ENCODE results near the gene SLC25A12.
A peak's percentile ranks its signal among the peaks of the same experiment; 100 is the strongest.
"Not testable (repeated sequence)": the region's sequence is repeated elsewhere in the genome, so short reads cannot be mapped to it uniquely, and the experiment has no call there.

Gene SLC25A12

DNA sequence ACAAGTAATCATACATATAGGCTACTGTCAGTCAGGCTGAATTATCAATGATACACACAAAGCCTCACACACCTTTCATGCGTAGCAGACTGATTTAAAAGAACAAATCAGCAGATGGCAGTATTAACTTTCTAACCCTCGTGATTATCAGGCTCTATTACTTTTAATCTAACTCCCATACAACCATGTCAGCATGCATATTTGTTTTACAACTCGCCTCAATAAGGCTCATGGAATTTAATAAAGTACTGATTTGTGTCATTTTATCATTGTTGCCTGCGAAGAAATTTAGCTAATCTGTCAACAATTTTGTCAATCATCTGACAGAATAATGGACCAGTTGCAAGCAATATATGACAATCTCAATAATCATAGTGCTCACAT, 82.8 kb downstream of the SLC25A12 start:
- Histone ChIP-seq H3K79me2 (ENCODE audit: insufficient read depth, low read length) (no peaks in the 10 kb centered on the region), H3K36me3 (ENCODE audit: insufficient read depth, low read length) (peaks cover 40% of the 10 kb centered on the region), H3K27ac (ENCODE audit: low read length) (no peak overlapping the region), H3K4me1 (ENCODE audit: insufficient read depth, low read length) (no peaks in the 10 kb centered on the region), H3K9me3 (ENCODE audit: insufficient read depth, low read length, severe bottlenecking) (no peaks in the 10 kb centered on the region), H2AFZ (ENCODE audit: low read depth, low read length) (no peak overlapping the region), H3K27me3 (ENCODE audit: insufficient read depth, low read length, poor library complexity) (no peaks in the 10 kb centered on the region), H3K4me3 (ENCODE audit: low read depth in 1 of 2, low read length in 2 of 2) (no peak overlapping the region), H4K20me1 (ENCODE audit: insufficient read depth, low read length) (no peaks in the 10 kb centered on the region), H3K4me2 (ENCODE audit: insufficient read depth, low read length) (no peak overlapping the region), H3K9ac (ENCODE audit: low read depth, low read length) (no peak overlapping the region)
- DNase-seq (no peak), ATAC-seq (ENCODE audit: insufficient read depth, low read depth) (peak; percentile 47; the same call in 1 of the 3 replicates)
- TF ChIP-seq, protein P1, sequence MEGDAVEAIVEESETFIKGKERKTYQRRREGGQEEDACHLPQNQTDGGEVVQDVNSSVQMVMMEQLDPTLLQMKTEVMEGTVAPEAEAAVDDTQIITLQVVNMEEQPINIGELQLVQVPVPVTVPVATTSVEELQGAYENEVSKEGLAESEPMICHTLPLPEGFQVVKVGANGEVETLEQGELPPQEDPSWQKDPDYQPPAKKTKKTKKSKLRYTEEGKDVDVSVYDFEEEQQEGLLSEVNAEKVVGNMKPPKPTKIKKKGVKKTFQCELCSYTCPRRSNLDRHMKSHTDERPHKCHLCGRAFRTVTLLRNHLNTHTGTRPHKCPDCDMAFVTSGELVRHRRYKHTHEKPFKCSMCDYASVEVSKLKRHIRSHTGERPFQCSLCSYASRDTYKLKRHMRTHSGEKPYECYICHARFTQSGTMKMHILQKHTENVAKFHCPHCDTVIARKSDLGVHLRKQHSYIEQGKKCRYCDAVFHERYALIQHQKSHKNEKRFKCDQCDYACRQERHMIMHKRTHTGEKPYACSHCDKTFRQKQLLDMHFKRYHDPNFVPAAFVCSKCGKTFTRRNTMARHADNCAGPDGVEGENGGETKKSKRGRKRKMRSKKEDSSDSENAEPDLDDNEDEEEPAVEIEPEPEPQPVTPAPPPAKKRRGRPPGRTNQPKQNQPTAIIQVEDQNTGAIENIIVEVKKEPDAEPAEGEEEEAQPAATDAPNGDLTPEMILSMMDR (IDR thresholded peaks at IDR 0.05; ENCODE audit: borderline replicate concordance, extremely low read depth, low read length, poor library complexity, severe bottlenecking) = peak; percentile 60
- no peak for TF ChIP-seq EZH2 (IDR thresholded peaks at IDR 0.05; ENCODE audit: borderline replicate concordance, low read depth, low read length, severe bottlenecking)

DNA sequence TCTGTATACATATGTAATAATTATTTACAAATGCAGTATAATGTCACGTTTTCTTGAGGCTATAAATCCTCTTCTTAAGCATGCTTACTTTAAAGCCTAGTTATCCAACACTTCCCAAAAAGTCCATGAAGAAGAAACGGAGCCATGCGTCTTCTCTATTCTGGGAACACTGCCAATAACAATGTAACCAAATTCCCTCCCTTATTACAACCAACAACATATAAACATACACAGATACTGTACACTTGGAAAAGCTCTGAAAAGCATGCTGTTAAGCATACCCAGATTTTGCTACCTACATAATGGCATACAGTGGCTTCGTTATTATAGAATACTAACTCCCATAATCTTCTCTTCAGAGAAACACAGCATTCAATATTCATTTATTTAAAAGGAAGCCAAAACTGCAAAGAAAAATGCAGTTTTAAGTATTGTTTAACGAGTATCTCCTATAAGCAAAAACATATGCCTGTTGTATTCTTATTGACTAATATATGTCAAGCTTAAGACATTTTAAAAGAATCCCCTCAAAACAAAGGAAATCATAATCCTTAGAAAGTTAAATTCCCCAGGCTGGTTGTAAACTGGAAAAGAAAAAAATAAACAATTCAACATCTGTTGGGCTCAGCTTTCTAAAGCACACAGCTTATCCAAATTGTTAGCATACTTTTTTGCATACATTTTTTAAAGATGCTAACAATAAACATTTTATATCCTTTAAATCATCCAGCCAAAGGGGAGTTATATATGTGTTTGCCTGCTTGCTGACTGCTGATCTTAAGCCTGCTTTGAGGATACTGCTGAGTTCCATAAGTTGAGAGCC, 83.4 kb downstream of the SLC25A12 start:
- Histone ChIP-seq H3K4me2 (ENCODE audit: insufficient read depth, low read length) (no peak overlapping the region), H3K9ac (ENCODE audit: low read depth, low read length) (no peak overlapping the region), H4K20me1 (ENCODE audit: insufficient read depth, low read length) (no peaks in the 10 kb centered on the region), H3K27me3 (ENCODE audit: insufficient read depth, low read length, poor library complexity) (no peaks in the 10 kb centered on the region), H3K79me2 (ENCODE audit: insufficient read depth, low read length) (no peaks in the 10 kb centered on the region), H3K27ac (ENCODE audit: low read length) (no peak overlapping the region), H3K9me3 (ENCODE audit: insufficient read depth, low read length, severe bottlenecking) (no peaks in the 10 kb centered on the region), H2AFZ (ENCODE audit: low read depth, low read length) (no peak overlapping the region), H3K36me3 (ENCODE audit: insufficient read depth, low read length) (peaks cover 44% of the 10 kb centered on the region), H3K4me3 (ENCODE audit: low read depth in 1 of 2, low read length in 2 of 2) (no peak overlapping the region), H3K4me1 (ENCODE audit: insufficient read depth, low read length) (no peaks in the 10 kb centered on the region)
- ATAC-seq (ENCODE audit: insufficient read depth, low read depth) = no peak
- no peak for DNase-seq
- TF ChIP-seq, protein P1 (IDR thresholded peaks at IDR 0.05; ENCODE audit: borderline replicate concordance, extremely low read depth, low read length, poor library complexity, severe bottlenecking) = no peak
- TF ChIP-seq EZH2 (IDR thresholded peaks at IDR 0.05; ENCODE audit: borderline replicate concordance, low read depth, low read length, severe bottlenecking) = no peak

DNA sequence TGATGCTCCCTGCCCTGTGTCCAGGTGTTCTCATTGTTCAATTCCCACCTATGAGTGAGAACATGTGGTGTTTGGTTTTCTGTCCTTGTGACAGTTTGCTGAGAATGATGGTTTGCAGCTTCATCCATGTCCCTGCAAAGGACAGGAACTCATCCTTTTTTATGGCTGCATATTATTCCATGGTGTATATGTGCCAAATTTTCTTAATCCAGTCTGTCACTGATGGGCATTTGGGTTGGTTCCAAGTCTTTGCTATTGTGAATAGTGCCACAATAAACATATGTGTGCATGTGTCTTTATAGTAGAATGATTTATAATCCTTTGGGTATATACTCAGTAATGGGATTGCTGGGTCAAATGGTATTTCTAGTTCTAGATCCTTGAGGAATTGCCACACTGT, 85.2 kb downstream of the SLC25A12 start:
- H3K4me2 ChIP-seq (ENCODE audit: insufficient read depth, low read length); H3K9ac ChIP-seq (ENCODE audit: low read depth, low read length); H3K4me3 ChIP-seq (ENCODE audit: low read depth in 1 of 2, low read length in 2 of 2); ATAC-seq (ENCODE audit: insufficient read depth, low read depth); H3K4me1 ChIP-seq (ENCODE audit: insufficient read depth, low read length); H3K27ac ChIP-seq (ENCODE audit: low read length); DNase-seq; H3K9me3 ChIP-seq (ENCODE audit: insufficient read depth, low read length, severe bottlenecking); H2AFZ ChIP-seq (ENCODE audit: low read depth, low read length); H4K20me1 ChIP-seq (ENCODE audit: insufficient read depth, low read length); H3K79me2 ChIP-seq (ENCODE audit: insufficient read depth, low read length); H3K27me3 ChIP-seq (ENCODE audit: insufficient read depth, low read length, poor library complexity): not testable (repeated sequence)
- peaks cover 38% of the 10 kb centered on the region for H3K36me3 ChIP-seq (ENCODE audit: insufficient read depth, low read length)

DNA sequence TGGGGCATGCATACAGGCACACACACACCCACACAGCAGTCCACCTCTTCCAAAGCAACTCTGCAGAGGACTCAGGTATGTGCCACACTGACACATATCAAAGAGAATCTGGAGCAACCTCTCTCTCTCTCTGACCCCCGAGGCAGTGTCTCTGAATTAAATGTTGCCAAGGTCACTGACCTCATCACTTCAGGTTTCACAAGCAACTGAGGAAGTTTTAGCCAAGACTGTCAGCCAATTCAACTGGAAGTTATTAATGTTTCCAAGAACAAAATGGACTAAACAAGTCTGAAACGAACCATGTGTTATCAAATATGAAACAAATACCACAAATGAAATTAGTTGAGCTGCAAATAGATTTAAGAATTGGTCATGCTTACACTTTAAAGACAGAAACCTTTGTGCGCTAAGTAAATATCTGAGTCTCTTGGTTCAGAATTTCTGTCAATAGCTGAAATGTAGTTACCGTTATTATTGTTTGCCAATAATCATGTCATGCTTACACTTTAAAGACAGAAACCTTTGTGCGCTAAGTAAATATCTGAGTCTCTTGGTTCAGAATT, 86.1 kb downstream of the SLC25A12 start:
- TF ChIP-seq, protein P1 (IDR thresholded peaks at IDR 0.05; ENCODE audit: borderline replicate concordance, extremely low read depth, low read length, poor library complexity, severe bottlenecking) = no peak
- TF ChIP-seq EZH2 (IDR thresholded peaks at IDR 0.05; ENCODE audit: borderline replicate concordance, low read depth, low read length, severe bottlenecking) = no peak
- Histone ChIP-seq H3K4me1 (ENCODE audit: insufficient read depth, low read length) (no peaks in the 10 kb centered on the region), H2AFZ (ENCODE audit: low read depth, low read length) (no peak overlapping the region), H3K27ac (ENCODE audit: low read length) (no peak overlapping the region), H4K20me1 (ENCODE audit: insufficient read depth, low read length) (no peaks in the 10 kb centered on the region), H3K27me3 (ENCODE audit: insufficient read depth, low read length, poor library complexity) (no peaks in the 10 kb centered on the region), H3K79me2 (ENCODE audit: insufficient read depth, low read length) (no peaks in the 10 kb centered on the region), H3K4me3 (ENCODE audit: low read depth in 1 of 2, low read length in 2 of 2) (no peak overlapping the region), H3K36me3 (ENCODE audit: insufficient read depth, low read length) (peaks cover 33% of the 10 kb centered on the region), H3K4me2 (ENCODE audit: insufficient read depth, low read length) (no peak overlapping the region), H3K9me3 (ENCODE audit: insufficient read depth, low read length, severe bottlenecking) (no peaks in the 10 kb centered on the region), H3K9ac (ENCODE audit: low read depth, low read length) (no peak overlapping the region)
- no peak for DNase-seq
- ATAC-seq (ENCODE audit: insufficient read depth, low read depth) = no peak

All from DND-41 (cell line).